NB4 (cell line): Measurements from ENCODE around the gene CAMK2D.

Source experiments
- DNase-seq: peaks from one replicate; pipeline ENCODE4 v3.0.0; 2010; ENCODE audit warnings: low read depth
- H3K4me3 ChIP-seq: one replicate; pipeline ENCODE4 v1.5.1; 2011; ENCODE audit warnings: mild to moderate bottlenecking, low read depth, low read length, moderate library complexity
- CTCF ChIP-seq: IDR thresholded peaks from one replicate; pipeline ENCODE4 v1.5.1; 2012; ENCODE audit warnings: low read depth, low read length
- MYC ChIP-seq: IDR thresholded peaks from 2 replicates; pipeline ENCODE4 v1.6.1; 2011; ENCODE audit warnings: low read depth, low read length
- POLR2A ChIP-seq: IDR thresholded peaks from 2 replicates; pipeline ENCODE4 v1.6.1; 2011; ENCODE audit warnings: mild to moderate bottlenecking; ENCODE audit not compliant: insufficient read length; ENCODE audit errors: extremely low read depth
- TF ChIP-seq, protein P1 (sequence below): IDR thresholded peaks from 2 replicates; pipeline ENCODE4 v1.6.1; 2011; ENCODE audit warnings: low read depth, low read length

Gene CAMK2D

GRCh38 chr4:113433536-113434246, 327.8 kb downstream of the CAMK2D start:
- no peak for DNase-seq
- H3K4me3 ChIP-seq: no peak overlapping the region
- TF ChIP-seq, protein P1, sequence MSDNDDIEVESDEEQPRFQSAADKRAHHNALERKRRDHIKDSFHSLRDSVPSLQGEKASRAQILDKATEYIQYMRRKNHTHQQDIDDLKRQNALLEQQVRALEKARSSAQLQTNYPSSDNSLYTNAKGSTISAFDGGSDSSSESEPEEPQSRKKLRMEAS: no peak
- no peak for TF ChIP-seq CTCF
- no peak for TF ChIP-seq POLR2A
- TF ChIP-seq MYC: no peak

DNA sequence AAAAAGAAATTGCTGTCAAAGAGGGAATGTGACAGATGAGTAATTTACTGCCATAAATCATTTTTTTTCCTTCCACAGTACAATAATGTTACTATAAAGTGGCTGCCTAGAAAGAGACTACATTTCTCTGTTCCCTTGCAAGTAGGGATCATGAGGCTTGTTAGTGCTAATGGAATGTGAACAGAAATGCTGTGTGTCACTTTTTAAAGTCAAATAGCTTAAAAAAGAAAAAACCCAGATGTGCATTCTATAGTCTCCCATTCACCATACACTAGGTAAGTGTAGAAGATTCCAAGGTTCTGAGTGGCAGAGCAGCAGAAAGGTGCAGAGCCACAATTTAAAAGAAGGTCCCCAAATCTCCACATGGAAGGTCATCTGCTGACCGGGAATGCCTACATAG, 328.4 kb downstream of the CAMK2D start:
- TF ChIP-seq MYC (no peak), CTCF (no peak), POLR2A (no peak)
- TF ChIP-seq, protein P1: no peak

GRCh38 chr4:113423631-113424030, 337.9 kb downstream of the CAMK2D start:
- TF ChIP-seq CTCF: no peak
- TF ChIP-seq POLR2A: no peak
- TF ChIP-seq, protein P1: no peak
- TF ChIP-seq MYC: no peak
- no peak overlapping the region for H3K4me3 ChIP-seq
- no peak for DNase-seq

More for the DNA sequence above, 328.4 kb downstream of the CAMK2D start:
- DNase-seq: no peak
- no peak overlapping the region for H3K4me3 ChIP-seq

- DNase-seq: no peak
- TF ChIP-seq POLR2A (no peak), MYC (no peak), CTCF (no peak)
- TF ChIP-seq, protein P1: no peak
- H3K4me3 ChIP-seq: no peak overlapping the region
Observed at GRCh38 chr4:113420938-113421337, 340.6 kb downstream of the CAMK2D start.

GRCh38 chr4:113419631-113420030, 341.9 kb downstream of the CAMK2D start:
- TF ChIP-seq POLR2A (no peak), MYC (no peak), CTCF (no peak)
- no peak overlapping the region for H3K4me3 ChIP-seq
- no peak for DNase-seq
